Stomach (tissue), 4 donors: ENCODE data around the gene ERN1.
A peak's percentile ranks its signal among the peaks of the same experiment; 100 is the strongest.

Source experiments
- CTCF ChIP-seq, 7 experiments: fragments of 450-650 bp in 4 of 7; fragments of 200-600 bp in 3 of 7; sonication (generic) in 3 of 7; IDR thresholded peaks; one replicate each; pipeline ENCODE4 v1.5.1; 2016 to 2019; ENCODE audit warnings: antibody characterized with exemption in 7 of 7, control low read depth in 2 of 7, mild to moderate bottlenecking in 1 of 7
- EP300 ChIP-seq: sonication (generic); formaldehyde crosslinking; IDR thresholded peaks from one replicate; pipeline ENCODE4 v1.6.1; 2017; ENCODE audit warnings: antibody characterized with exemption
- POLR2A ChIP-seq, 4 donors: fragments of 450-650 bp; IDR thresholded peaks; one replicate each; pipeline ENCODE4 v1.6.1; 2016; ENCODE audit warnings: antibody characterized with exemption in 4 of 4, control low read depth in 2 of 4, mild to moderate bottlenecking in 1 of 4, moderate library complexity in 1 of 4
- POLR2AphosphoS5 ChIP-seq, 3 donors: sonication (generic); formaldehyde crosslinking; IDR thresholded peaks; one replicate each; pipeline ENCODE4 v1.6.1; 2016; ENCODE audit warnings: antibody characterized with exemption in 3 of 3

- TF ChIP-seq CTCF (IDR thresholded peaks at IDR 0.05) = no peak
- TF ChIP-seq POLR2AphosphoS5 (IDR thresholded peaks at IDR 0.05) = peak in 2 of 3 donors; percentile 19 to 30
- no peak for TF ChIP-seq POLR2A (IDR thresholded peaks at IDR 0.05)
- no peak for TF ChIP-seq EP300
Measured at GRCh38 chr17:64146418-64147109, 16.6 kb upstream of the ERN1 start.
